ENCODE results near the gene ATP11A.

Gene ATP11A

DNA sequence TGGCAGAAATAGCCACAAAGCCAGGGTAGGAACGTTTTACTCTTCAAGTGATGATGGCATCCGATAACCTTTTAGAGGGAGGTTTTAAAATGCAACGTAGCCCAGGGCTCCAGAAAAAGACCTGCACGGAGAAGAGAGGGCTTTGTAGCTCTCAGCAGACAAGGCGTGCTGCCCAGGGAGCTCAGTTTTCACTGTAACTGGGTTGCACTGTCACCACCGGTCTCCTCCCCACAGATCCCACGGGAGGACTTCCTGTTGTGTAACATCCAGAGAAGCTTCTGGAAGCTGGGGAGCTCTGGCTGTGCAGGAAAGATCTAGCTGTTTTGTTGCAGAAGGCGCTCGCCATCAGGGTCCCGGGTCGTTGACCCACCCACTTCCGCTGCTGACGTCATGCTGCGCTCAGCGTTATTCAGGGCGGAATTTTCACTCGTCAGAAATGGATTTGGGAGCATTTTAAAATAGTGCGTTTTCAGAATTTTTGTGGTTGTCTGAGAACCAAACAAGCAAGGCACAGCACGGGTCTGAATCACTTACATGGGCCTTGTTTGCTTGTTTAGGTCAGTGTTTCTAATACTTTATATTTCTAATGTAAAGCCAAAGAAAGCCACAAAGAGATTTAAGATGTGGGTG, 50.8 kb downstream of the ATP11A start:
- DNase-seq (ENCODE audit: low read depth), result peak; percentile 80
- peak overlapping the region; percentile 43 for H3K4me3 ChIP-seq (ENCODE audit: low read depth, low read length)
- TF ChIP-seq, protein P1, sequence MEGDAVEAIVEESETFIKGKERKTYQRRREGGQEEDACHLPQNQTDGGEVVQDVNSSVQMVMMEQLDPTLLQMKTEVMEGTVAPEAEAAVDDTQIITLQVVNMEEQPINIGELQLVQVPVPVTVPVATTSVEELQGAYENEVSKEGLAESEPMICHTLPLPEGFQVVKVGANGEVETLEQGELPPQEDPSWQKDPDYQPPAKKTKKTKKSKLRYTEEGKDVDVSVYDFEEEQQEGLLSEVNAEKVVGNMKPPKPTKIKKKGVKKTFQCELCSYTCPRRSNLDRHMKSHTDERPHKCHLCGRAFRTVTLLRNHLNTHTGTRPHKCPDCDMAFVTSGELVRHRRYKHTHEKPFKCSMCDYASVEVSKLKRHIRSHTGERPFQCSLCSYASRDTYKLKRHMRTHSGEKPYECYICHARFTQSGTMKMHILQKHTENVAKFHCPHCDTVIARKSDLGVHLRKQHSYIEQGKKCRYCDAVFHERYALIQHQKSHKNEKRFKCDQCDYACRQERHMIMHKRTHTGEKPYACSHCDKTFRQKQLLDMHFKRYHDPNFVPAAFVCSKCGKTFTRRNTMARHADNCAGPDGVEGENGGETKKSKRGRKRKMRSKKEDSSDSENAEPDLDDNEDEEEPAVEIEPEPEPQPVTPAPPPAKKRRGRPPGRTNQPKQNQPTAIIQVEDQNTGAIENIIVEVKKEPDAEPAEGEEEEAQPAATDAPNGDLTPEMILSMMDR (conservative IDR thresholded peaks at IDR 0.05; ENCODE audit: low read depth, low read length), result no peak

DNA sequence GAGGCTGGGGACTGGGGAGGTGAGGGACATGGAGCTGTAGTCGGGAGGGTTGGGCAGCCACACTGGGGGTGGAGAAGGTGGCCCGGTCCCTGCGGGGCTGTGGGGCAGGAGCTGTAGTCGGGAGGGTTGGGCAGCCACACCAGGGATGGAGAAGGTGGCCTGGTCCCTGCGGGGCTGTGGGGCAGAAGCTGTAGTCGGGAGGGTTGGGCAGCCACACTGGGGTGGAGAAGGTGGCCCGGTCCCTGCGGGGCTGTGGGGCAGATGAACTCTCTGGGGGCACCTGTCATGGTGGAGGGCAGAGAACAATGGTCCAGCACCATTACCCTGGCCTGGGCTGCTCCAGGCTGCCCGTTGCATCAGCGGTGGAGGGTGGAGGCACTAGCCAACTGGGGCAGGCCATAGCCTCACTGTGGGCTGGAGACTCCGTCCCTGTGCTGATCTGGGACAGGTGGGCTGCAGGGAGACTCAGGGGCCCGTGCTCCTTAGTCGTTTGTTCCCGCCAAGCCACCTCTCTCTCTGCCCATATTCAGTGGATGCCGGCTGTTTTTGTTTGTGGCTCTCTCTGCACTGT, 51.4 kb downstream of the ATP11A start:
- no peak for DNase-seq (ENCODE audit: low read depth)
- TF ChIP-seq, protein P1 (conservative IDR thresholded peaks at IDR 0.05; ENCODE audit: low read depth, low read length), result no peak
- peak overlapping the region; percentile 43 for H3K4me3 ChIP-seq (ENCODE audit: low read depth, low read length)

DNA sequence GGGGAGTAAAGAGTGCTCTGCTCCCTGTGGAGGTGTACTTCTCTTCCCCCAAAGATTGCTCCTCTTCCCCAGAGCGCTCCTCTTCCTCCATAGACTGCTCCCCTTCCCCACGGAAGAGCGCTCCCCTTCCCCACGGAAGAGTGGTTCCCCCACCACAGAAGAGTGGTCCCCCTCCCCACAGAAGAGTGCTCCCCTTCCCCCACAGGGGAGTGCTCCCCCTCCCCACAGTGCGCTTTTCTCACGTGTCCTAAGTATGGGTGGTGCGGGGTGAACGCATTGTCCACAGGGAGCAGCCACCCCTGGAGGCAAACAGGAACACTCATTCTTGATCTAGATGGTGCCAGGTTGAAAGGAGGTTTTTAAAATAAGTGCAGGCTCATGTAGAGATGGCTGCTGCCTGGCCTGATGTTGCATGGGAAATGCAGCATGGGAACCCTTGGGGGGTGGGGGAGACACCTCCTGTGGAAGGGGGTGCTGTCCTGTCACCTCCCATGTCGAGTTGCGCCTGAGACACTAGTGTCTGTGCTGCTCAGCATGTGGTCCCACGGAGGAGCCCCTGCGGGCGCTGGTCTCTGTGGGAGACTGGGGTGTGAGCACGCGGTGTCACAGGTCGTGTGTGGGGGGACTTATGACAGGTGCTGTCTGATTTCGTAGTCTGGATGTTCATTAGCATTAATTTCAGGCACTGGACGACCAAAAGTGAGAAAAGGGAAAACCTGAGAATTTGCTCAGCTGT, 52.2 kb downstream of the ATP11A start:
- TF ChIP-seq, protein P1 (conservative IDR thresholded peaks at IDR 0.05; ENCODE audit: low read depth, low read length), result no peak
- no peak overlapping the region for H3K4me3 ChIP-seq (ENCODE audit: low read depth, low read length)
- no peak for DNase-seq (ENCODE audit: low read depth)

DNA sequence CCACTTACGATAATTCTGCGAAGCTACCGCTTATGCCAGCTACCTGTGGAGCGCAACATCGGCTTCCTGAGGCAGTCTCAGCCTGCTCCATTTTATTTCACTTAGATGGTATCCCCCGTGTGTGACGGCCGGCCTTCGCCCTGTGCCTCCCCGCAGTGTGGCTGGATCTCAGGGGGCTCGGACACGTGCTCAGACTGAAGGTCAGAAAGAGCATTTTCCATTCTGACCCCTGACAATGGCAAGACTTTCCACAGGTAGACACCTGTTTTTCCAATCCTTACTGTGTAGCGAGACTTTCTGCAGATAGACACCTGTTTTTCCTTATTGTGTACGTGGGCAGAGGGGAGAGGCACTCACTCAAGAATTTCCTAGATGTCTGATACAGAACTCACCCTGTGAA, 52.7 kb downstream of the ATP11A start:
- DNase-seq (ENCODE audit: low read depth), result no peak
- TF ChIP-seq, protein P1 (conservative IDR thresholded peaks at IDR 0.05; ENCODE audit: low read depth, low read length), result no peak
- H3K4me3 ChIP-seq (ENCODE audit: low read depth, low read length), result no peak overlapping the region

DNA sequence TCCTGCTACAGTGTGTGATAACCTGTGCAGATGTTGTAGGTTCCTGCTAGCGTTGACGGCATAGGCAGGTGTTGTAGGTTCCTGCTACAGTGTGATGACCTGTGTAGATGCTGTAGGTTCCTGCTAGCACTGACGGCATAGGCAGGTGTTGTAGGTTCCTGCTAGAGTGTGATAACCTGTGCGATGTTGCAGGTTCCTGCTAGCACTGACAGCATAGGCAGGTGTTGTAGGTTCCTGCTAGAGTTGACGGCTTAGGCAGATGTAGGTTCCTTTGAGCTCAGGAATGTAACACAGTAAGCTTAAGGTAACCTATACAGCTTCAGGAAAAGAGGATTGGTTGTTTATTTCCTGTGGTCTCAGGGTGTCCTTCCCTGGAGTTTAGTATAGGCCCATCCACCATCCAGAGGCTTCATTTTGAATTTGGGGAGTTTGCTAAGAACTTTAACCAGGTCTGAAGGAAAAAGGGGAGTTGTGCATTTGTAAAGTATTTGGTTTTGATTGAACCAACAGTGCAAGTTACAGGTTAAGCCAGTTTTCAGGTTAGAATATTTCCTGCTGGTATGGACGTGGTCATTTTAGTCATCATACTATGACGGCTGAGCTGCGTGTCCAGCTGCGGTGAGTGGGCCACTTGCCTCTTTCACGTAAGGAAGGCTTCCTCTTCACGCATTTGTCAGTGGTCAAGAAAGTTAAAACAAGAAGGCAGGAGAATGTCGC, 53.8 kb downstream of the ATP11A start:
- no peak for DNase-seq (ENCODE audit: low read depth)
- no peak overlapping the region for H3K4me3 ChIP-seq (ENCODE audit: low read depth, low read length)
- TF ChIP-seq, protein P1 (conservative IDR thresholded peaks at IDR 0.05; ENCODE audit: low read depth, low read length), result no peak

DNA sequence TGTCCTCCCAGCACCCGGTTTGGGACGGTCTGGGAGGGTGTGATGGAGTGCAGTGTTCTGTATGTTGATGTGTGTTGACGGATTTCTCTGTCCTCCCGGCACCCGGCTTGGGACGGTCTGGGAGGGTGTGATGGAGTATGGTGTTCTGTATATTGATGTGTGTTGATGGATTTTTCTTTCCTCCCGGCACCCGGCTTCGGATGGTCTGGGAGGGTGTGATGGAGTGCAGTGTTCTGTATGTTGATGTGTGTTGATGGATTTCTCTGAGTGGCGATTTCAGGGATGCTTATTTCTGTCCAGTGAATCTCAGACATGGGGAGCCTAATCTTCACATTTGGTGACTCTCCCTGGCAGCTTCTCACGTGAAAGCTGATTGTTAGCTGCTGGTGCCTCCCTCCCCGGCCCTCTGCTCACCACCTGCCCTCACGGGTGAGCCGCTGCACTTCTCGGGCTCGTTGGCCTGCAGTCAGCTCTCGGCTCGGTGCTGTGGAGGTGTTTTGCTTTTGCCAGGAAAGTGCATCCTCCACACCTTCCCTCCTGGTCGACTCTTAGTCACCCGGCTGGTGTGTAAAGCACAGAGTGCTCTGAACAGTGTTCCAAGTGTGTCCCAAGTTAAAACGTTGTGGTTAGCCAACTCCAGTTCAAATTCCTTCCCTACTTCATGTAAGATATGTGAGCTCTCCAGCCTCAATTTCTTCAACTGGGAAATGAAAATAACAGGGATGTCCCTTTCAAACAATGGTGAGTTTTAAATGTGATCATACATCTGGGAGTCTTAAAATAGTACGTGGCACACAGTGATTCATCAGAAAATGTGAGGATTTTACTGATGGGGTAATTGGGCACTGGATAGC, 54.6 kb downstream of the ATP11A start:
- no peak for DNase-seq (ENCODE audit: low read depth)
- H3K4me3 ChIP-seq (ENCODE audit: low read depth, low read length), result no peak overlapping the region

More for the DNA sequence above, 54.6 kb downstream of the ATP11A start:
- TF ChIP-seq, protein P1 (conservative IDR thresholded peaks at IDR 0.05; ENCODE audit: low read depth, low read length), result no peak
